GM19324 (cell line): Measurements from ENCODE around the gene PGBD1.

Experiments
- ATAC-seq: cut with Tn5 transposase; IDR thresholded peaks from one replicate; pipeline ENCODE4 v1.9.1; 2021; ENCODE audit warnings: mild to moderate bottlenecking, moderate library complexity; ENCODE audit not compliant: unreplicated experiment, low FRiP score

PGBD1 gene

GRCh38 chr6:28334286-28335039 is 53.1 kb downstream of the PGBD1 start:
- no peak for ATAC-seq

GRCh38 chr6:28335040-28335563 is 53.7 kb downstream of the PGBD1 start:
- no peak for ATAC-seq

GRCh38 chr6:28335564-28336283 is 54.4 kb downstream of the PGBD1 start, which contains the start of gene ZSCAN31:
ZSCAN31 (minus strand) TSS chr6:28336148; CDS start chr6:28329683, 6,465 bp downstream.
- peak; percentile 91 for ATAC-seq

- ATAC-seq = no peak
Measured at GRCh38 chr6:28336284-28337120, 55.1 kb downstream of the PGBD1 start.

- ATAC-seq = no peak
Measured at GRCh38 chr6:28337121-28337520, 55.7 kb downstream of the PGBD1 start.

GRCh38 chr6:28340310-28341095 is 59.1 kb downstream of the PGBD1 start:
- ATAC-seq = no peak

GRCh38 chr6:28343898-28344677 is 62.7 kb downstream of the PGBD1 start:
- no peak for ATAC-seq

GRCh38 chr6:28345201-28345600 is 63.8 kb downstream of the PGBD1 start:
- no peak for ATAC-seq

- no peak for ATAC-seq
Measured at GRCh38 chr6:28347119-28347518, 65.7 kb downstream of the PGBD1 start.

- no peak for ATAC-seq
Measured at GRCh38 chr6:28349344-28349891, 68.0 kb downstream of the PGBD1 start.

GRCh38 chr6:28349892-28350737 is 68.7 kb downstream of the PGBD1 start, which contains the start of gene ZKSCAN3:
ZKSCAN3 (plus strand) TSS chr6:28349947; CDS start chr6:28359587, 9,640 bp downstream.
- ATAC-seq = peak; percentile 95

- ATAC-seq = no peak
Measured at GRCh38 chr6:28351087-28351486, 69.7 kb downstream of the PGBD1 start.

GRCh38 chr6:28351493-28351925 is 70.1 kb downstream of the PGBD1 start:
- ATAC-seq = no peak
